ENCODE measurements around the gene ZNF888. TPM values are rescaled to one million over a fixed set of nuclear protein-coding genes. Genes with fewer than 3 reads are reported as not detected.

The ZNF888 gene
- total and polyA plus RNA-seq, 9 of the 15 experiments (the other 6 are each of a cell fraction or from before 2014, with no cell fraction given): 1.6 to 13.3 (median 9.9) TPM

- TF ChIP-seq NKRF (IDR thresholded peaks at IDR 0.05; ENCODE audit: borderline replicate concordance) (peak; percentile 26; the same call in 1 of the 2 replicates), HDAC3 (IDR thresholded peaks at IDR 0.05; ENCODE audit: borderline replicate concordance, partially characterized antibody) (no peak), ZNF584 (CRISPR knock-in tag; IDR thresholded peaks at IDR 0.05; ENCODE audit: low read depth) (no peak), HNRNPLL (IDR thresholded peaks at IDR 0.05; ENCODE audit: low read depth, low read length, poor library complexity, severe bottlenecking) (no peak), HSF4 (CRISPR knock-in tag; IDR thresholded peaks at IDR 0.05; ENCODE audit: borderline replicate concordance) (no peak), HNRNPUL1 (IDR thresholded peaks at IDR 0.05; ENCODE audit: low read length) (no peak), KDM4B (IDR thresholded peaks at IDR 0.05; ENCODE audit: borderline replicate concordance in 2 of 2, low read depth in 1 of 2) (no peak), HOMEZ (CRISPR knock-in tag; IDR thresholded peaks at IDR 0.05) (no peak), CAMTA2 (CRISPR knock-in tag; conservative IDR thresholded peaks at IDR 0.05) (no peak), KLF6 (CRISPR knock-in tag; IDR thresholded peaks at IDR 0.05; ENCODE audit: borderline replicate concordance) (no peak), ZBTB17 (CRISPR knock-in tag; IDR thresholded peaks at IDR 0.05) (no peak), TCF3 (CRISPR knock-in tag; IDR thresholded peaks at IDR 0.05) (0 out of 2 replicates have a peak, but pooled peaks have one; percentile 15), LEF1 (IDR thresholded peaks at IDR 0.05) (no peak), IRF2 (CRISPR knock-in tag; IDR thresholded peaks at IDR 0.05) (no peak), ZC3H8 (IDR thresholded peaks at IDR 0.05) (no peak), KDM1A (IDR thresholded peaks at IDR 0.05) (no peak), ZNF830 (CRISPR knock-in tag; IDR thresholded peaks at IDR 0.05) (no peak), ZNF780A (CRISPR knock-in tag; IDR thresholded peaks at IDR 0.05) (no peak), POLR2H (tag; IDR thresholded peaks at IDR 0.05; ENCODE audit: low read depth) (peak; percentile 79), CEBPZ (IDR thresholded peaks at IDR 0.05; ENCODE audit: borderline replicate concordance, low read depth, low read length) (no peak), BMI1 (IDR thresholded peaks at IDR 0.05; ENCODE audit: low read length) (no peak), PHB (CRISPR knock-in tag; IDR thresholded peaks at IDR 0.05) (no peak), KDM2B (CRISPR knock-in tag; IDR thresholded peaks at IDR 0.05) (no peak)
These were observed 19.3 kb upstream of the ZNF888 start (continued) for GRCh38 chr19:52942386-52943133.
